Pons (tissue), 1 donor: Measurements from ENCODE around the gene NUDT7.
A peak's percentile ranks its signal among the peaks of the same experiment; 100 is the strongest.

Experiments
- DNase-seq: peaks from one replicate; pipeline ENCODE4 v3.0.0-alpha.2; 2016; ENCODE audit warnings: low spot score

Gene NUDT7

DNA sequence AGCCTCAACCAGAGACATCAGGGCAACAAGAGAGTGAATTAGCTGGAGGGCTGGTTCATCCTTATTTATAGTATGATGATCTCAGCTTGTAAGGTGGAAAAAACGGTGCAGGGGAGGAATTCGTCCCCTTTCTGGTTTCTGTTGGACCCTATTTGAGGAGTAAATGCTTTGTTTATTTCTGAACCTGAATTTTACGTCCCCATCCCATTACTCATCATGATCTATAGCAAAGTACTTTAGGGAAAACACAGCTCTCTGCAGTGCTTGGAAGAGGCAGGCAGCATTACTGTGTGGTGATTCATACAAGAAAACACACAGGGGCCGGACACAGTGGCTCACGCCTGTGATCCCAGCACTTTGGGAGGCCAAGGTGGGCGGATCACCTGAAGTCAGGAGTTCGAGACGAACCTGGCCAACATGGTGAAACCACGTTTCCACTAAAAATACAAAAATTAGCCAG, 58.1 kb downstream of the NUDT7 start:
- DNase-seq: no peak

DNA sequence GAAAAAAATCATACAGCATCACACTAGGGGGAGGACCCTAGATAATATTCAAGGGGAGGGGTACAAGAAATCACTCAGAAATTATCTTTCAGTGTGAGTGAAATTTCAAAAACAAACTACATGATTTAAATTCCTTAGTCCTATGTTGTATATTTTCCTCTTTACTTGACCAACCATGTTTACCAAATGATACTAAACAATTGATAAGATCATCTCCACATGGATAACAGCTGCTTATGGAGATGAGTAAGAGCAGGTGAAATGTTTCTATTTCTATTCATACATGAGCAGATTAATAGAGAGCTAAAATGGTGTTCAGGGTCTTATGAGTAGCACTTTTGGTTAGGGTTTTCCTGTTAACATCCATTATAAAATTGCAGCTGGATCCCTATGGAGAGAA, 58.8 kb downstream of the NUDT7 start:
- DNase-seq: no peak

DNA sequence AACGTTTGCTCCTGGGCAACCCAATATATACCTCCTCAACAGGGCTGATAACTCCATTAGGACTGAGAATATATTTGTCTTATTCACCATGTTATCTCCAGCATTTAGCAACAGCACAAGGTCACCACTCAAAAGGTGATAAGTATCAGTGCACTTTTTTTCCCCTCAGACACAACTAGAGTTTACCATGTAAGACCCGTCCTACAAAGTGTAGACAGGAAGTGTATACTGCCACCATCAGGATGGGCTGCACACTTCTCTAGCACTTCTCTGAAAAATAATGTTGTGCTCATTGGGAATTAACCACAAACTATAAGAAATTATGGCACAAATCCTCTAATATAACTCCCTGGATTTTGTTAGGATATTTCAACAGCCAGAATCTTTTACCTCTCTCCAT, 60.4 kb downstream of the NUDT7 start:
- DNase-seq: no peak

DNA sequence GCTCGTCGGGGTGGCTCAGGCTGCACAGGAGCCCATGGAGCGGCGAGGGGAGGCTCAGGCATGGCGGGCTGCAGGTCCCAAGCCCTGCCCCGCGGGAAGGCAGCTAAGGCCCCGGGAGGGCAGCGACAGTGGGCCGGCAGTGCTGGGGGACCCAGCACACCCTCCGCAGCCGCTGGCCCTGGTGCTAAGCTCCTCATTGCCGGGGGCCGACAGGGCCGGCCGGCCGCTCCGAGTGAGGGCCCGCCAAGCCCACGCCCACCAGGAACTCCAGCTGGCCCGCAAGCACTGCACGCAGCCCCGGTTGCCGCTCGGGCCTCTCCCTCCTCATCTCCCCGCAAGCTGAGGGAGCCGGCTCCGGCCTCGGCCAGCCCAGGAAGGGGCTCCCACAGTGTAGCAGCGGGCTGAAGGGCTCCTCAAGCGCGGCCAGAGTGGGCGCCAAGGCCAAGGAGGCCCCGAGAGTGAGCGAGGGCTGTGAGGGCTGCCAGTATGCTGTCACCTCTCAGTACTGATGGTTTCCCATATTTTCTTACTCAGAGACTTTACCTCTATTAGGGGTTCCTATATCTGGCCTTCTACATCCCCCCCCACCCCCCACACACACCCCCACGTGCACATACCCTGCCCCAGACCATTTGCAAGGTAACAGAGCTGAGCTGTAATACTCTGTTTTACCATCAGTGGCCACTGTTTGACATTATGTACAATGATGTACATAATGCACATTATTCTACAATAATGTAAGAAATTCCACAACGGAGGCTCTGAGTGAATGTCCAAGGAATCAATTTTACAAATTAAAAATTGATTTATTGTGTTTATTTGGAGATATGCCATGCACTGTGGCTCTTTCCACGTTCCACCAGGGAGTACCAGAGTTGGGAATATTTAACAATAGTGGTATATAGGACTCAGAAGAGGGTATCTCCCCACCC, 62.4 kb downstream of the NUDT7 start:
- no peak for DNase-seq

DNA sequence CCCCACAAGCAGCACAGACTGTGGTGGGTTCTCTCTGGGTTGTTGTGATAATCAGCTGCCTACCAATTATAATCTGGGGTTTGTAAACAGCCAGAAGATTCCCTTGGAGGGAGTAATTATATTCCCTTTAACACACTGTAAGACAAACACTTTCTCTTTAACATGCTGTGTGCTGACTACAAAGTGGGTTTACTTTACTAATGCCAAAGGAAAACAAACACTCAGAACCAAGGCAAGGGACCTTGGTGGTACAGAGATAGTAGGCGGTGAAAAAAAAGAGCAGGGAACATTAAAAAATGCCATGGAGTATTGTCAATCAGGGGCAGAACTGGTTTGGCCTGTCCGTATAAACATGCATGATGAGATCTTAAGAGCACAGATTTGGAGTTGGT, 63.1 kb downstream of the NUDT7 start:
- DNase-seq: no peak

DNA sequence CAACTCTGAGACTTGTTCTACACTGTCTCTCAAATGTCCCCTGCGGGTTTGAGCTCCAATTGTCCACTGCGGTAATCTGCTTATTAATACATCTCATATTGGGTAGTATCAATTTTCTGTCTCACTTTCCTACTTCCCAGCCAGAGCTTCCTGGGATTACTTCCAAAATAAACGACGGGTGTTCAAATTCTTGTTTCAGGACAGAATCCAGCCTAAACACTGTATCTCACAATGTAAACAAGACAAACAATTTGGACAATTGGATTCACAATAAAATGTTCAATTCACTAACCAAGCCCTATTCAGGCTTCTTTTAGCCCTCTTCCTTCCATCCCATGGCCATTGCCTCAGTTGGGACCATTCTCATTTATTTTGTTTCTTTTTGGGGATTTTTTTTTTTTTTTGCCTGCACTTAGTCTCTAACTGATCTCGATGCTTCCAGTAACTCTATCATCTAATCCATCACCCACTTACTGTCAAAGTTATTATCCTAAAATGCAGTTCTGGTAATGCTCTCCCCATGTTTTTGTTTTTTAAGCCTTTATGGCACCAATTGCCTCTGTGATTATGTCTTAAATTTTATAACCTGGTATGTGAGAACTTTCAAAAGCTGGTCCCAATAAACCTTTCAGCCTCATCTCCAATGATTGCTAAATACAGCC, 64.0 kb downstream of the NUDT7 start:
- no peak for DNase-seq

DNA sequence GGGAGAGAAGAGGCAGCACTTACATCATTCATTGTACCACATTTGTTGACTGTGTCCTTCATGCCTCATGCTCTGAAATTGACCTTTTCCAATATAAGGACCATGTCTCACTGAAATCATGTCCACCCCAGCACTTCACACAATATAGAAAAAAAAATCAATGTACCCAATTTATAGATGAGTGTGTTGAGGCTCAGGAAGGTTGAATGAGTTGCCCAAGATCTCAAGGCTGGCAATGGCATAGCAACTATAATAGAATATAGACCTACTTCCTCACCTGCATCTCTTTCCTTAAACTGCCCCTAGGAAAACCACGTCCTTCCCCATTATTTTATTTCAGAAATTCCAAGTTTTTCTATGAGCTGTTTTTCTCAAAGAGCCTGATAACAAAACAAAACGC, 65.1 kb downstream of the NUDT7 start:
- no peak for DNase-seq

DNA sequence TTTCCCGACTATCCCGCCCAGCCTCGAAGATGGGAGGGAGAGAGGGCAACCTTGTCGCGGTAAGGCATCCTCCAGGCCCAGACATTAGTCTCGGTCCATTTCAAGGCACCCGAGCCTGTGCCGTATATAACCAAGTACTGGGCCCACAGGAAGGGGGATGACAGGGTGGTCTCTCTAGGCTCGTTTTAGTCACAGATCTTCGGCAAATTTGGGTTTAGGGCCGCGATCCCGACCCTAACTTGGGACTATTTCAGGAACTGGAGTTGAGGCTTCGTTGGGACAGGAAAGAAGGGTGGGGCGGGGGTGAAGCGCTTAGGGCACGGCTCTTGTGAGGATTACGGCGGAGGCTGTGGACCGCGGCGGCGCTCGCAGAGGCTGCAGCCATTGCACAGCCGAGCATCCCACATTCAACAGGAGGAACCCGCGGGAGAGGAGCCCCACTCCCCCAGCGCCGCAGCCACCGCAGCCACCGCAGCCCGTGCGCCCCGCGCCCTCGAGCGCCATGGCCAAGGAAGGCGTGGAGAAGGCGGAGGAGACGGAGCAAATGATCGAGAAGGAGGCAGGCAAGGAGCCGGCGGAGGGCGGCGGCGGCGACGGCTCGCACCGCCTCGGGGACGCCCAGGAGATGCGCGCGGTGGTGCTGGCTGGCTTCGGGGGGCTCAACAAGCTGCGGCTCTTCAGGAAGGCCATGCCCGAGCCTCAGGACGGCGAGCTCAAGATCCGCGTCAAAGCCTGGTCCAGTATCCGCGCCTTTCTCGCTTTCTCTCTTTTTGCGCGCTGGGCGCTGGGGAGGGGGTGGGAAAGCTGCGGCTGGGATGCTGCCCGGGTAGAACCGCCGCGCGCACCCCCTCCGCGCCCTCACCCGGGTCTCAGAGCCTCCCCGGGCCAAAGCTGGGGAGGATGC, 66.1 kb downstream of the NUDT7 start, which contains the start of gene VAT1L:
Gene VAT1L (plus strand): TSS at position 384 of the 904 bp plus-strand sequence. CDS start 119 bp downstream, at position 503.
- DNase-seq: peak; percentile 43

DNA sequence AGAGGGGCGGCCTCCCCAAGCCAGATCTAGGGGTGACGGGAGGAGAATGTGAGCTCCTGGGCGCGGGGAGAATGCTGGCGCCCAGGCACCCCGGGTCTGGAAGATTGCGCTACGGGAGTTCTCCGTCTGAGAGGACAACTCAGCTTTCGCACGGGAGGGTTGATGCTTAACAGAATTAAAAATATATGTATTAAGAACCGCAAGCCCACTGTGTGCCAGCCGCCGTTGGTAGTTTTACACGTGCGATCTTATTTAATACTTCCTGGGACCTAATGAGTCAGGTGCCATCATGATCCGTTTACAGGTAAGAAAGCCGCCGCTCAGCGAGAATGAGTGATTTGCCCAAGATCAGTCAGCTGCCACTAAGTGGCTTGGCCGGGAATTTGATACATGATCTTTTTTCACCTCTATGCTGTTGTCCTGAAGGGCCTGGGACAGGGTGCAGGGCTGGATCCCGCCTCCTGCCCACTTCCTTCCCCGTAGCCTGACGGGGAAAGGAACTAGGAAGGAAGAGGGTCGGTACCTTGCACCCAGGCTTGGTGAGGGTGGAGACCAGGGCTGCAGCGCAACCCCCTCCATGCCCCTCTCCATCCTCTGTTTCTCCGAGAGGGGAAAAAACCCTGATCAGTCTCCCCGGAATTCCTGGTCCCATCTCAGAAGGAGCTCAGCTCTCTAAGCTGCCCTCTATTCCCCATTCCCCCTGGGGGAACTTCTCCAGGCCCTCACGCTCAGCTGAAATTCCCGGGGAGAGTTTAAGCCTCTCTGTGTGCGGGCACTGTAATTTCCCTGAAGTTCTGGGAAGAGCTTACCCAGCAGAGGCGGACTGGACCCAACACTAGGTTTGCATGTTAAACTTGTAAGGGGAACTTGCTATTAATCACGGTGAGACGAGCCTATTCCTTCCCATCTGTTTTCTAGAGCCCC, 67.0 kb downstream of the NUDT7 start:
- no peak for DNase-seq

DNA sequence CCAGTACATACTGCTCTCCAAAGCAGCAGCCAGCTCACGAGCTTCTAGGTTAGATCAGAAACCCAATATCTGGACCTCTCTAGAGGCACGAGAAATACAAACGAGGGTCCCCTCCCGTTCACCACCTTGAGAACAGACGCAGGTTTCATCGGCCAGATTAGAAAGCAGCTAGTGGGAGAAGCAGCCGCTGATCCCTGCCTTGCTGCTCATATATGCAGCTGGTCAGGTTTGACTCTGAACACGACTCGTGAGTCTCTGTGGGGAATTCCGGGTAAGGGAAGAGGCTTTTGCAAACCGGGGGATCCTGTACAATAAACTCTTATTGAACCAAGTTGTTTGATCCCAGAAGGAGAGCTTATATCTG, 67.7 kb downstream of the NUDT7 start:
- DNase-seq: no peak

DNA sequence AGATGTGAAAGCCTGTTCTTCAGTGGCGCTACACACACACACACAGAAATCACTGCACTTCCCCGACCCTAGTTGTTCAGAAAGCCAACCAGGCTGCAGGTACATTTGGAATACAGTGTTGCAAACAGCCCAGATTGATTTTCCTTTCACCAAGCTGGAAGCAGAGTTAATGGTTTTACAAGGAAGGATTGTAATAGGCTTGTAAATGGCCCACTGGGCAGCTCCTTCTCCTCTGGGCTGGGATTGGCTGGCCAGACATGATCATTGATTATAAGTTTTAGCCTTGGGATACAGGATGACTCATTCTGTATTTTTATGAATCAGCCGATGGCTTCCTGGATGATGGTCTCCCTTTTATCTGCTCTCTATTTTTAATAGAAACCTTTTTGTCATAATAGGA, 68.6 kb downstream of the NUDT7 start:
- no peak for DNase-seq
